ENCODE measurements around the gene TTC16. TPM values are rescaled to one million over a fixed set of nuclear protein-coding genes. Genes with fewer than 3 reads are reported as not detected.
A peak's percentile ranks its signal among the peaks of the same experiment; 100 is the strongest.
"Not testable (repeated sequence)": the region's sequence is repeated elsewhere in the genome, so short reads cannot be mapped to it uniquely, and the experiment has no call there.

Gene TTC16
- total and polyA plus RNA-seq, 7 donors, result 0.01 to 0.10 (median 0.03) TPM; not detected in 4

GRCh38 chr9:127777368-127777980 lies 61.6 kb downstream of the TTC16 start:
- DNase-seq (no peak), ATAC-seq (no peak)
- Histone ChIP-seq H3K27ac (no peak overlapping the region), H3K4me3 (peak overlapping the region; percentile 38), H3K27me3 (ENCODE audit: insufficient read depth in 3 of 3, low read length in 2 of 3) (no peaks in the 10 kb centered on the region), H3K36me3 (ENCODE audit: insufficient read depth in 1 of 2, low read depth in 1 of 2) (no peaks in the 10 kb centered on the region), H3K4me1 (no peaks in the 10 kb centered on the region), H3K9me3 (no peaks in the 10 kb centered on the region)
- TF ChIP-seq CTCF (IDR thresholded peaks at IDR 0.05), result no peak
- WGBS, 3 donors, result 79 to 83% (median 82%) methylated on average over 17 to 18 of the region's 18 CpGs
- intact Hi-C loops (cut with DNase I), result no loop called here

GRCh38 chr9:127778280-127779135 lies 62.6 kb downstream of the TTC16 start, which contains the start of gene SH2D3C:
TSS of gene SH2D3C (minus strand) at chr9:127778666. CDS start at chr9:127778627, 39 bp downstream.
- 48 to 59% (median 49%) methylated on average over 12 to 13 of the region's 13 CpGs for WGBS, 3 donors
- DNase-seq (peak in 1 of 2 donors; percentile 75), ATAC-seq (peak; percentile 12 to 40 (median 28))
- H3K9me3 ChIP-seq, result no peaks in the 10 kb centered on the region
- peak within 1 kb of the TSS; percentile 26 for H3K4me3 ChIP-seq
- no peak for TF ChIP-seq CTCF (IDR thresholded peaks at IDR 0.05)
- no peaks in the 10 kb centered on the region for H3K36me3 ChIP-seq (ENCODE audit: insufficient read depth in 1 of 2, low read depth in 1 of 2)
- H3K4me1 ChIP-seq, result peaks cover 2% of the 10 kb centered on the region
- intact Hi-C loops (cut with DNase I), result no loop called here
- no peaks in the 10 kb centered on the region for H3K27me3 ChIP-seq (ENCODE audit: insufficient read depth in 3 of 3, low read length in 2 of 3)
- peak within 1 kb of the TSS; percentile 23 for H3K27ac ChIP-seq

GRCh38 chr9:127779136-127779981 lies 63.5 kb downstream of the TTC16 start:
- no peaks in the 10 kb centered on the region for H3K27me3 ChIP-seq (ENCODE audit: insufficient read depth in 3 of 3, low read length in 2 of 3)
- H3K4me3 ChIP-seq, result no peak overlapping the region
- ATAC-seq (peak; percentile 7 to 53 (median 30)), DNase-seq (no peak)
- no peak for TF ChIP-seq CTCF (IDR thresholded peaks at IDR 0.05)
- WGBS, 3 donors, result 56 to 57% (median 56%) methylated on average over 17 of the region's 17 CpGs
- peak overlapping the region; percentile 23 for H3K27ac ChIP-seq
- H3K9me3 ChIP-seq, result no peaks in the 10 kb centered on the region
- intact Hi-C loops (cut with DNase I), result no loop called here
- peaks cover 5% of the 10 kb centered on the region for H3K4me1 ChIP-seq
- no peaks in the 10 kb centered on the region for H3K36me3 ChIP-seq (ENCODE audit: insufficient read depth in 1 of 2, low read depth in 1 of 2)

GRCh38 chr9:127780126-127780885 lies 64.4 kb downstream of the TTC16 start:
- Histone ChIP-seq H3K27ac (no peak overlapping the region), H3K36me3 (ENCODE audit: insufficient read depth in 1 of 2, low read depth in 1 of 2) (no peaks in the 10 kb centered on the region), H3K27me3 (ENCODE audit: insufficient read depth in 3 of 3, low read length in 2 of 3) (no peaks in the 10 kb centered on the region), H3K9me3 (no peaks in the 10 kb centered on the region), H3K4me3 (no peak overlapping the region), H3K4me1 (peaks cover 5% of the 10 kb centered on the region)
- DNase-seq (no peak), ATAC-seq (no peak)
- intact Hi-C loops (cut with DNase I), result loop anchor here in 1 of 2 donors (10.0 kb wide), 1 partner anchor 144 kb away; no protein-coding TSS in a partner anchor
- TF ChIP-seq CTCF (IDR thresholded peaks at IDR 0.05), result no peak
- 73 to 77% (median 75%) methylated on average over 17 to 20 of the region's 20 CpGs for whole genome bisulfite sequencing, 3 donors

- not testable (repeated sequence) for H3K27ac ChIP-seq; H3K4me1 ChIP-seq; H3K27me3 ChIP-seq (ENCODE audit: insufficient read depth in 3 of 3, low read length in 2 of 3); ATAC-seq; H3K9me3 ChIP-seq; H3K36me3 ChIP-seq (ENCODE audit: insufficient read depth in 1 of 2, low read depth in 1 of 2); H3K4me3 ChIP-seq; DNase-seq
- intact Hi-C loops (cut with DNase I), result loop anchor here in 1 of 2 donors (10.0 kb wide), 1 partner anchor 144 kb away; no protein-coding TSS in a partner anchor
- WGBS, 3 donors, result 91 to 97% (median 95%) methylated on average over 9 of the region's 9 CpGs
Observed at GRCh38 chr9:127780909-127781308, 65.0 kb downstream of the TTC16 start.

All from psoas muscle (tissue), 8 donors.